Activated naive CD4-positive, alpha-beta T cell treated with anti-CD3 and anti-CD28 coated beads, Interleukin-2, amount 50 U/mL, for 16 hours (primary cell): ENCODE data around the gene PTK7.
"Not testable (repeated sequence)": the region's sequence is repeated elsewhere in the genome, so short reads cannot be mapped to it uniquely, and the experiment has no call there.

Source experiments
- DNase-seq: peaks from one replicate; pipeline ENCODE4 v3.0.0-alpha.2; 2020

The PTK7 gene

GRCh38 chr6:43054206-43054943 lies 21.7 kb upstream of the PTK7 start:
- DNase-seq, result no peak

GRCh38 chr6:43055966-43056365 lies 20.1 kb upstream of the PTK7 start:
- no peak for DNase-seq

- no peak for DNase-seq
Measured at GRCh38 chr6:43058531-43058930, 17.6 kb upstream of the PTK7 start.

GRCh38 chr6:43059168-43060033 lies 16.7 kb upstream of the PTK7 start, which contains the start of the genes KLC4 and MRPL2:
TSS of gene KLC4 (plus strand) at chr6:43059631. CDS start at chr6:43061336, 1,705 bp downstream.
TSS of gene MRPL2 (minus strand) at chr6:43059434. CDS start at chr6:43059381, 53 bp downstream.
- DNase-seq, result peak; percentile 96

- DNase-seq, result no peak
Measured at GRCh38 chr6:43060034-43060754, 15.9 kb upstream of the PTK7 start.

- no peak for DNase-seq
Measured at GRCh38 chr6:43060755-43061633, 15.1 kb upstream of the PTK7 start.

- DNase-seq, result no peak
Measured at GRCh38 chr6:43061861-43062260, 14.3 kb upstream of the PTK7 start.

GRCh38 chr6:43062818-43063217 lies 13.3 kb upstream of the PTK7 start:
- DNase-seq, result no peak

GRCh38 chr6:43070028-43070632 lies 6.0 kb upstream of the PTK7 start:
- no peak for DNase-seq

GRCh38 chr6:43074847-43075669 lies 1.1 kb upstream of the PTK7 start:
- DNase-seq, result no peak

- DNase-seq, result no peak
Measured at GRCh38 chr6:43076464-43077332, 584 bp downstream of the PTK7 start.

- DNase-seq, result no peak
Measured at GRCh38 chr6:43077333-43077809, 1.3 kb downstream of the PTK7 start.

- DNase-seq, result no peak
Measured at GRCh38 chr6:43077981-43078511, 1.9 kb downstream of the PTK7 start.

GRCh38 chr6:43078691-43079090 lies 2.6 kb downstream of the PTK7 start:
- DNase-seq, result no peak

- no peak for DNase-seq
Measured at GRCh38 chr6:43081043-43081442, 4.9 kb downstream of the PTK7 start.

- not testable (repeated sequence) for DNase-seq
Measured at GRCh38 chr6:43081922-43082321, 5.8 kb downstream of the PTK7 start.

- DNase-seq, result no peak
Measured at GRCh38 chr6:43082806-43083655, 6.9 kb downstream of the PTK7 start.

GRCh38 chr6:43086022-43086658 lies 10.0 kb downstream of the PTK7 start:
- no peak for DNase-seq
